Caco-2 (cell line): ENCODE data around the gene NDUFA3. TPM values are rescaled to one million over a fixed set of nuclear protein-coding genes. Genes with fewer than 3 reads are reported as not detected.

Experiments used
- BruUV-seq: library from RNA; stranded (reverse); fragments of 400-500 nt; replicated peaks from 2 replicates; lab custom pipeline; 2021; lab: Mats Ljungman, UMichigan
- CTCF ChIA-PET: fragments of 300-600 bp; sonication (Branson Sonifier 250); formaldehyde crosslinking; loops from one replicate; lab custom pipeline; 2022; ENCODE audit warnings: antibody characterized with exemption; lab: Charles Lee
- POLR2A ChIA-PET: fragments of 300-600 bp; sonication (Branson Sonifier 250); formaldehyde crosslinking; loops from one replicate; lab custom pipeline; 2022; ENCODE audit warnings: antibody characterized with exemption; lab: Charles Lee
- DNase-seq, 2 experiments: peaks; one replicate each; pipeline versions ENCODE4 v3.0.0 to v3.0.0-alpha.2; 2020 to 2022
- H3K27me3 ChIP-seq: replicated peaks from 2 replicates; pipeline ENCODE4 v1.6.0; 2011; ENCODE audit warnings: low read length; ENCODE audit not compliant: control insufficient read depth, insufficient read depth
- H3K36me3 ChIP-seq: 2 replicates; pipeline ENCODE4 v1.5.1; 2011; ENCODE audit warnings: low read length; ENCODE audit not compliant: control insufficient read depth, insufficient read depth
- H3K4me1 ChIP-seq: fragments of 250-450 bp; sonication (Bioruptor Pico); 2 replicates; pipeline ENCODE4 v1.5.1; 2020; ENCODE audit warnings: mild to moderate bottlenecking
- H3K4me3 ChIP-seq: 2 replicates; pipeline ENCODE4 v1.5.1; 2011; ENCODE audit warnings: low read depth, mild to moderate bottlenecking, control low read depth, low read length
- H3K9me3 ChIP-seq: fragments of 250-450 bp; sonication (Bioruptor Pico); 2 replicates; pipeline ENCODE4 v1.5.1; 2020; ENCODE audit warnings: mild to moderate bottlenecking, moderate library complexity
- H3K27ac Mint-ChIP-seq: one replicate; pipeline ENCODE4 v1.8.0; 2022; ENCODE audit warnings: mixed read lengths; ENCODE audit not compliant: unreplicated experiment
- H3K27me3 Mint-ChIP-seq: one replicate; pipeline ENCODE4 v1.8.0; 2022; ENCODE audit warnings: mixed read lengths; ENCODE audit not compliant: insufficient read depth, unreplicated experiment
- H3K36me3 Mint-ChIP-seq: one replicate; pipeline ENCODE4 v1.8.0; 2022; ENCODE audit warnings: mild to moderate bottlenecking, mixed read lengths; ENCODE audit not compliant: insufficient read depth, unreplicated experiment
- H3K4me1 Mint-ChIP-seq: one replicate; pipeline ENCODE4 v1.8.0; 2022; ENCODE audit warnings: low read depth, mixed read lengths; ENCODE audit not compliant: unreplicated experiment
- H3K4me3 Mint-ChIP-seq: one replicate; pipeline ENCODE4 v1.8.0; 2022; ENCODE audit warnings: mild to moderate bottlenecking, moderate library complexity, mixed read lengths; ENCODE audit not compliant: unreplicated experiment
- H3K9me3 Mint-ChIP-seq: one replicate; pipeline ENCODE4 v1.8.0; 2022; ENCODE audit warnings: mixed read lengths; ENCODE audit not compliant: unreplicated experiment
- CTCF ChIP-seq, 2 experiments: fragments of 200-600 bp in 1 of 2; IDR thresholded peaks; 1 replicate in 1 of 2; 2 replicates in 1 of 2; pipeline versions ENCODE4 v1.5.1 to v1.8.0; 2011 to 2022; ENCODE audit warnings: antibody characterized with exemption in 1 of 2, control low read depth in 1 of 2, inconsistent platforms in 1 of 2, low read depth in 1 of 2, low read length in 1 of 2, mild to moderate bottlenecking in 1 of 2, moderate library complexity in 1 of 2; ENCODE audit not compliant: insufficient read depth in 1 of 2, severe bottlenecking in 1 of 2, unreplicated experiment in 1 of 2
- intact Hi-C: fragments of 100-400 bp; cut with micrococcal nuclease; formaldehyde crosslinking; loops from one replicate; pipeline ENCODE4 v1.10.0; 2022; ENCODE audit not compliant: unreplicated experiment
- total RNA-seq: library from RNA; stranded (reverse); gene quantifications from 2 replicates; pipeline ENCODE4 v1.2.3, GENCODE V29; 2022

The NDUFA3 gene
- total RNA-seq, 1 experiment from 2014 or later: 185 TPM

- no peak for TF ChIP-seq CTCF (IDR thresholded peaks at IDR 0.05; ENCODE audit: insufficient read depth in 1 of 2, low read depth in 1 of 2, low read length in 1 of 2, severe bottlenecking in 1 of 2, unreplicated experiment in 1 of 2)
- BruUV-seq: no TSS peak
- ChIA-PET POLR2A (interaction anchor here (0.6 kb wide), 1 partner anchor 8 kb away, joined by 3 read pairs; the partner anchor contains the start of gene CNOT3), CTCF (no interaction called here)
- Mint-ChIP-seq H3K36me3 (peaks cover 87% of the 10 kb centered on the region), H3K4me3 (no peak overlapping the region), H3K4me1 (no peaks in the 10 kb centered on the region), H3K9me3 (no peaks in the 10 kb centered on the region), H3K27ac (no peak overlapping the region), H3K27me3 (no peaks in the 10 kb centered on the region)
- no peaks in the 10 kb centered on the region for H3K4me1 ChIP-seq
- intact Hi-C loops: no loop called here
- DNase-seq: no peak
- H3K9me3 ChIP-seq: no peaks in the 10 kb centered on the region
- H3K27me3 ChIP-seq: no peaks in the 10 kb centered on the region
- no peak overlapping the region for H3K4me3 ChIP-seq
- peaks cover 12% of the 10 kb centered on the region for H3K36me3 ChIP-seq
Measured at GRCh38 chr19:54145541-54146158, 43.0 kb downstream of the NDUFA3 start.

- CTCF ChIA-PET: no interaction called here
- TF ChIP-seq CTCF (IDR thresholded peaks at IDR 0.05; ENCODE audit: insufficient read depth in 1 of 2, low read depth in 1 of 2, low read length in 1 of 2, severe bottlenecking in 1 of 2, unreplicated experiment in 1 of 2): peak in 1 of 2 experiments; percentile 12
- no peaks in the 10 kb centered on the region for H3K4me1 Mint-ChIP-seq
- intact Hi-C loops: no loop called here
- Histone ChIP-seq H3K9me3 (no peaks in the 10 kb centered on the region), H3K36me3 (peaks cover 17% of the 10 kb centered on the region), H3K4me1 (no peaks in the 10 kb centered on the region), H3K27me3 (no peaks in the 10 kb centered on the region), H3K4me3 (no peak overlapping the region)
- H3K36me3 Mint-ChIP-seq: peaks cover 90% of the 10 kb centered on the region
- BruUV-seq: no TSS peak
- POLR2A ChIA-PET: interaction anchor here (1.1 kb wide), 1 partner anchor 10 kb away, joined by 7 read pairs; the partner anchor contains the start of gene CNOT3
- DNase-seq: no peak
- H3K9me3 Mint-ChIP-seq: no peaks in the 10 kb centered on the region
- H3K27me3 Mint-ChIP-seq: no peaks in the 10 kb centered on the region
- H3K27ac Mint-ChIP-seq: no peak overlapping the region
- no peak overlapping the region for H3K4me3 Mint-ChIP-seq
Measured at GRCh38 chr19:54147676-54148075, 45.0 kb downstream of the NDUFA3 start.

GRCh38 chr19:54148158-54148557, 45.5 kb downstream of the NDUFA3 start:
- Mint-ChIP-seq H3K36me3 (peaks cover 90% of the 10 kb centered on the region), H3K4me1 (no peaks in the 10 kb centered on the region), H3K27ac (no peak overlapping the region), H3K4me3 (no peak overlapping the region), H3K27me3 (no peaks in the 10 kb centered on the region), H3K9me3 (no peaks in the 10 kb centered on the region)
- CTCF ChIA-PET: no interaction called here
- no peak for TF ChIP-seq CTCF (IDR thresholded peaks at IDR 0.05; ENCODE audit: insufficient read depth in 1 of 2, low read depth in 1 of 2, low read length in 1 of 2, severe bottlenecking in 1 of 2, unreplicated experiment in 1 of 2)
- Histone ChIP-seq H3K9me3 (no peaks in the 10 kb centered on the region), H3K4me1 (no peaks in the 10 kb centered on the region), H3K4me3 (no peak overlapping the region), H3K27me3 (no peaks in the 10 kb centered on the region), H3K36me3 (peaks cover 17% of the 10 kb centered on the region)
- no TSS peak for BruUV-seq
- intact Hi-C loops: no loop called here
- POLR2A ChIA-PET: interaction anchor here (1.1 kb wide), 1 partner anchor 11 kb away, joined by 7 read pairs; the partner anchor contains the start of gene CNOT3
- DNase-seq: no peak
